HUDEP-2 (cell line): ENCODE measurements around the gene ZBTB47.

Experiments
- DNase-seq, 76 experiments: peaks; one replicate each; lab custom pipeline; 2025; ENCODE audit not compliant: unreplicated experiment in 76 of 76; lab: John Stamatoyannopoulos, UW

The ZBTB47 gene

DNA sequence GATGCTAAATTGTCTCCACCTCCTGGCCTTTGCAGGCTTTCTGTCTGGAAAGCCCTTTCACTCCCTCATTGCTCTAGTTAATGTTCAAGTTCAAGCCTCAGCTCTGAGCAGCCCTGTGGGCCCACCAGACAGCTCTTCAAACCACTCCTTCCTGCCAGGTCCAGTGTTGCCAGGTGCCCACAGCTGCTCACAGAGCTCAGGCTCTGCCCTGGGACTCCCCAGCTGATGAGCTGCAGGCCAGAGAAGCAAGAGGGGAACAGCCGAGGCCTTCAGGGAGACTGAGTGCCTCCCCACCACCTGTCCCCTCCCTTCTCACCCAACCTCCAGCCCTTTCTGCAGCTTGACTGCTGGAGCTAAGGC, 1.3 kb upstream of the ZBTB47 start:
- DNase-seq = no peak

DNA sequence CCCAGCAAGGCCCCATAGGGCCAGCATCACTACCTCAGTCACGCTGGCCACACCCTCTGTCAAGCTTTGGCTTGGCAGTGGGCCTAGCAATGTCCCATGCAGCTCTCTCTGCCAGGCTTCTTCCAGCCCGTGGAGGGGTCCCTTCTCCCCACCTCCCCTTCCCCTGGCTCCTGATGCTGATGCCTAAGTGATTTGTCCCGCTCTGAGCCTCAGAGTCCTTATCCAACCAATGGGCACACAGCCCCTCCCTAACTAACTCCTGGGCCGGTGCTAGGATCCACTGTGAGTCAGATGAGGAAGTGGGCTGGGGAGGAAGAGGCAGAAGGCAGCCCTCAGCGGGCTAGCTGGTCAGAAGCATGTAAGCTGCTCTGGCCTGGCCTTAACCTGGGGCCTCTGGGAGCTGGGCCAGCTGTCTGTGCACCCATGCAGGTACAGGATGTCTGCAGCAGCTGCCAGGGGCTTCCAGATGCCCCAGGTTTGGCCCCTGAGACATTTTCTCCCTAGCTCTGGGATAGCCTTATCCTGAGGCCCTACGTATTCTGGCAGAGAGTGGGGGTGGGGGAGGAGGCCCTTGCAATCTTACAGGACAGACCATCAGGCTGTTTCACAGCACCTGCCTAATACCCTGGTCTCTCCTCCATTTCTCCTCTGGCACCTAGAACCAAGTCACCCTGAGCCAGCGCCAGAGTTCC, 740 bp upstream of the ZBTB47 start:
- peak in 46 of 76 experiments; percentile 7 to 67 (median 37) for DNase-seq

DNA sequence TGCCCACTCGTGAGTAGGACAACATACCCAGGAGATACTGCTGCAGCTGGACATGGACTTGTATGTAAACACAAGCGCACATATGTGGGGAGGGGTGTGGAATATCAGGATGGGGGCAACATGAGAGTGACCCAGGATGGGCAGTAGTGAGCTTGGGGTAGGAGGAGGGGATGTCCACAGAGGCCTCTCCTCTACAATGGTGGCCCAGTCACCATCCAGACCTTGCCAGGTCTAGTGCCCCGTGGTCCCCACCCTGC, 266 bp upstream of the ZBTB47 start:
- no peak for DNase-seq

- DNase-seq = no peak
These were observed 1.1 kb downstream of the ZBTB47 start for GRCh38 chr3:42654331-42655201.

- no peak for DNase-seq
These were observed 1.9 kb downstream of the ZBTB47 start for GRCh38 chr3:42655331-42655888.

- DNase-seq = no peak
These were observed 2.6 kb downstream of the ZBTB47 start for GRCh38 chr3:42655980-42656679.

GRCh38 chr3:42656680-42657610, 3.4 kb downstream of the ZBTB47 start:
- DNase-seq = no peak

- DNase-seq = no peak
These were observed 4.2 kb downstream of the ZBTB47 start for GRCh38 chr3:42657675-42658074.

GRCh38 chr3:42658091-42658770, 4.7 kb downstream of the ZBTB47 start:
- DNase-seq = no peak

- no peak for DNase-seq
These were observed 5.4 kb downstream of the ZBTB47 start for GRCh38 chr3:42658771-42659390.

- DNase-seq = no peak
These were observed 6.1 kb downstream of the ZBTB47 start for GRCh38 chr3:42659451-42660130.

DNA sequence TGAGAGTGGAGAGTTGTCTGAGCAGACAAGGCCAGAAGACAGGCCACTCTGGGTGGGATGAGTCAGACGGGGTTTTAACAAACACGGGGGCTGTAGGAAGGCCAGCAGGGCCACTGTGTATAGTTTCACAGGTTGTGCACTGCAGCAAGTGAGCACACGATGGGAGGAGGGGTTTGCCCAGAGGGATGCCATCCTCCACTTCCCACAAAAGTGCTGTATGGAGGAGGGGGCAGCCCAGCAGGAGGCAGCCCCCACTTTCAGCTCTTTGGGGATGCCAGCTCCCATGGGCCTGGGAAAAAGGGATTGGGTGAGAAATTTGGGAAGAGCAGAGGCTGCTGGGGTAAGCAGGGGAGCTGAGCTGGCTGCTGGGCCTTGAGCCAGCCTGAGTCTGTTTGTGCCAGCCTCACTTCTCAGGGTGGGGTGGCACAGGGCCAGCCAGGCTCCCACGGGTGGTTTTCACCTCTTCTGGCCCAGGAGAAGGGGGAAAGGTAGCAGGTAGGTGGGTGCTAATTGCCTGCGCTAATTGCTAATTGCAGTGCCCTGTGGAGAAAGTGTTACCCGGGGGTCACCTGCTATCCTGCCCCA, 6.7 kb downstream of the ZBTB47 start:
- no peak for DNase-seq

DNA sequence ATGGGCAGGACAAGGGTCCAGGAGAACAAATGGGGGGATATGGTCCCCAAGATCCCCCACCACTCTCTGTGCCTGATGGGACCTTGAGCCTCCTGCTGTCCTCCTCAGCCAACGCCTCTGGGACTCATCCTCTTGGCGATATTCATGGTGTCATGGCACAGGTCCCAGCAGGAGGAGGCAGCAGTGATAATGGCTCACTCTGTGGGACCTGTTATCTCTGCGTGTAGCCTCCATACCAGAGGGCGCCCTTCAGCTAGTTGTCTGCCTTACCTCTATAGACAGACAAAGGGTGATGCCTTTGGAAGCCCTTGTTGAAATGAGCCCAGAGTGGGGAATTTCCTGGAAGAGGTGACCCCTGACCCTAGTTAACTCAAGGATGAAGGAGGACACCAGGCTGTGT, 7.4 kb downstream of the ZBTB47 start:
- peak in 69 of 76 experiments; percentile 2 to 75 (median 45) for DNase-seq

GRCh38 chr3:42661593-42662022, 8.1 kb downstream of the ZBTB47 start:
- DNase-seq = no peak

GRCh38 chr3:42662037-42662812, 8.7 kb downstream of the ZBTB47 start:
- DNase-seq = no peak

- DNase-seq = no peak
These were observed 9.5 kb downstream of the ZBTB47 start for GRCh38 chr3:42662813-42663535.
